ENCODE data around the gene ATP8A2.

Gene ATP8A2

GRCh38 chr13:25619897-25620296 lies 248.1 kb downstream of the ATP8A2 start:
- no peak for DNase-seq (ENCODE audit: low read depth)
- no peak overlapping the region for H3K4me3 ChIP-seq (replicated peaks; ENCODE audit: low read depth, low read length)
- TF ChIP-seq CTCF (IDR thresholded peaks at IDR 0.05; ENCODE audit: low read length, missing control alignments): no peak

DNA sequence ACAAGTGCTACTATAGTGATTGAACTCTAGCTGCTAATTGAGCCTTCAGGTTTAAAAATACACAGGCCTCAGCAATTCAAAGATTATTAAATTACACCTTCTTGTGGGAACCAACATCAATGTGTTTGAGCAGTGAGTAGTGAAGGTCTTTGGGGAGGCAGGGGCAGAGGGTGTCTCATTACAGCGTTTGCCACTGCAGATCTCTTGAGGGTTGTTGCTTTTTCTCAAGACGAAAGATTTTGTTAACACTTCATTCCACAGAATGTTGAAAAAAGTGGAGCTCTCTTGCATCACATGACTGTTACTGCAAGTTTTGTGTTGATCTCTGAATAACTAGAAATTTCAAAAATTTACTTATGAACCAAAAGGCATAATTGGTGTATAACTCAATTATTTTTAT lies 253.6 kb downstream of the ATP8A2 start:
- no peak for DNase-seq (ENCODE audit: low read depth)
- no peak for TF ChIP-seq CTCF (IDR thresholded peaks at IDR 0.05; ENCODE audit: low read length, missing control alignments)
- no peak overlapping the region for H3K4me3 ChIP-seq (replicated peaks; ENCODE audit: low read depth, low read length)

DNA sequence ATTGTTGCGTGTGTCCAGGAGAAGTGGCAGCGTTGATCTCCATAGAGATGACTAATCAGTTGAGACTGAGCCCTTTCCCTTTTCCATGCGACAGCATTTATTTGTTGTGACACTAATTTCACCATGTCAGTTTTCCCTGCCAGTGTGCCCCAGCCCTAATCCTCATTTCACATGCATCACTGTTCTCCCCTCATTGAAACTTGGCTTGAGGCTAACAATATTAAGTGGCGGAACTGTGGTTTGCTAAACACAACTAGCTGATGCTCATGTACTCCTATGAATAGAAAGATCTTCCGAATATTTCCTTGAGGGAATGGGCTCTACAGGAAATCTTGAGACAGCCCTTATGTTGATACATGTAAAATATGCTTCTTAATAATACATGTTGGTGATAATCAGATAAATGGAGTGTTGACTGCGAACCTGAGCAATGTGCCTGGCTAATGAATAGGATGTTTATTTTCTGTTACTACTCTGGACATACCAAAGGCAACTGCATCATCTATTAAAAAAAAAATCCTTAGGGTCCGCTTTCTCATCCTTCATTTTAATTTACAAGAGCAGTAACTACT lies 258.6 kb downstream of the ATP8A2 start:
- TF ChIP-seq CTCF (IDR thresholded peaks at IDR 0.05; ENCODE audit: low read length, missing control alignments): no peak
- DNase-seq (ENCODE audit: low read depth): no peak
- no peak overlapping the region for H3K4me3 ChIP-seq (replicated peaks; ENCODE audit: low read depth, low read length)

GRCh38 chr13:25632166-25632888 lies 260.6 kb downstream of the ATP8A2 start:
- TF ChIP-seq CTCF (IDR thresholded peaks at IDR 0.05; ENCODE audit: low read length, missing control alignments): no peak
- no peak overlapping the region for H3K4me3 ChIP-seq (replicated peaks; ENCODE audit: low read depth, low read length)
- no peak for DNase-seq (ENCODE audit: low read depth)

- no peak for DNase-seq (ENCODE audit: low read depth)
- no peak overlapping the region for H3K4me3 ChIP-seq (replicated peaks; ENCODE audit: low read depth, low read length)
- no peak for TF ChIP-seq CTCF (IDR thresholded peaks at IDR 0.05; ENCODE audit: low read length, missing control alignments)
Observed at GRCh38 chr13:25633093-25633492, 261.3 kb downstream of the ATP8A2 start.

- DNase-seq (ENCODE audit: low read depth): no peak
- no peak for TF ChIP-seq CTCF (IDR thresholded peaks at IDR 0.05; ENCODE audit: low read length, missing control alignments)
- no peak overlapping the region for H3K4me3 ChIP-seq (replicated peaks; ENCODE audit: low read depth, low read length)
Observed at GRCh38 chr13:25645681-25646080, 273.9 kb downstream of the ATP8A2 start.
